ENCODE measurements around the gene DMD. TPM values are rescaled to one million over a fixed set of nuclear protein-coding genes. Genes with fewer than 3 reads are reported as not detected.
A peak's percentile ranks its signal among the peaks of the same experiment; 100 is the strongest.

The DMD gene
- total and polyA plus RNA-seq, 2 of the 13 experiments (the other 11 are each of a cell fraction or from before 2014, with no cell fraction given): 17.6 to 25.9 TPM

DNA sequence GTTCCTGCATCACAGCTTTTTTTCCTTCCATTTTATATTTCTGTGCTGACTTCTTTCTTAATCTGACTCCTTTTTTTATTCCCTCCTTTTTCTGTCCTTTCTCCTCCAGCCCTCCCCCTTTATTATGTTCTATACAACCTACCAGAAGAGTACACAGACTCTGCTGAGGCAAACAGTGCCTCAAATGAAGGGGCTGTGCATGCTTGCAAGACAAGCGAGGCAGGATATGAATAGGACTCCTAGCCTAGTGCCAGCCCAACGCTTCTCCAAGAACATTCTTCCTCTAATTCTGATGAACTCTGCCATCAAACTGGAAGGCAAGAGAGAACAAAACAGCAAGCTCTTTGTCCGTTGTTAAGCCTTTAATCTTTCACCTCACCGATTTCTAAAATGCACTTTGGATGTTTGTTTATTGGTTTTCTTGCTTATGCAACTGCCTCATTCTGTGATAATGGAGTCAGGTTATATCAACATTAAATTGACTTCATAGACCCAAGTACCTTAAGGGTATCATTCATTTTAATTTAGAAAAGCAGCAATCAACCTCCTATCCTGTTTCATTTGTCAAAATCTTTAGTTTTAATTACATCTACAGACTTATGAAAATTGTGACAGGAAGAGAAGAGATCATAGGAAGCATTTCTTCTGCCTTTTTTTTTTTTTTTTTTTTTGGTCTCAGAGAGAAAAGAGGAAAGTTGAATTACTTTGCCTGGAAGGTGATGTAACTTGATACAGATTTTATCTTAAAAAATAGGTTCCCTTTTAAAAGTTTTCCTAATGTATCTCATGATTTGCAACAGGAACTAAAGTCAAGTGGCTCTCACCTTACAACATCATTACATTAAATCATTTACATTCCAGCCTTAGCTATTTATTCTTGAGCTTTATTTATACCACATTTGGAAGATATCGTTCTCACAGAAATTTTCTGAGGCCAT lies 1854.8 kb downstream of the DMD start (continued):
- no peak for TF ChIP-seq MAFF (IDR thresholded peaks at IDR 0.05; ENCODE audit: low read depth, low read length)
- peak; percentile 68 for TF ChIP-seq TCF7 (IDR thresholded peaks at IDR 0.05; ENCODE audit: low read depth)
- TF ChIP-seq BCL6 (CRISPR knock-in tag; IDR thresholded peaks at IDR 0.05): peak; percentile 70
- TF ChIP-seq FOXC1 (CRISPR knock-in tag; IDR thresholded peaks at IDR 0.05; ENCODE audit: borderline replicate concordance): no peak
- peak; percentile 60 for TF ChIP-seq NCOA2 (CRISPR knock-in tag; IDR thresholded peaks at IDR 0.05)
- no peak for TF ChIP-seq JARID2 (CRISPR knock-in tag; IDR thresholded peaks at IDR 0.05; ENCODE audit: insufficient replicate concordance)
- peak; percentile 48 for TF ChIP-seq CEBPB (IDR thresholded peaks at IDR 0.05; ENCODE audit: borderline replicate concordance, low read depth, low read length)
- peak; percentile 85 for TF ChIP-seq SOX5 (CRISPR knock-in tag; IDR thresholded peaks at IDR 0.05; ENCODE audit: borderline replicate concordance)
- TF ChIP-seq ZNF18 (CRISPR knock-in tag; IDR thresholded peaks at IDR 0.05; ENCODE audit: insufficient replicate concordance): no peak
- TF ChIP-seq ZNF296 (CRISPR knock-in tag; conservative IDR thresholded peaks at IDR 0.05): no peak
- TF ChIP-seq KLF16 (CRISPR knock-in tag; IDR thresholded peaks at IDR 0.05): peak in 1 of 2 experiments; percentile 22; a peak in 1 of 4 replicates

All from HepG2 (cell line).